ENCODE data around the gene GPR25.

Gene GPR25

GRCh38 chr1:200919386-200919785 lies 46.6 kb downstream of the GPR25 start:
- no peak for TF ChIP-seq ZFP3 (CRISPR knock-in tag; IDR thresholded peaks at IDR 0.05)
- TF ChIP-seq CSDC2 (CRISPR knock-in tag; IDR thresholded peaks at IDR 0.05), result no peak
- no peak for TF ChIP-seq ZNF8 (CRISPR knock-in tag; IDR thresholded peaks at IDR 0.05)
- TF ChIP-seq, protein P1, sequence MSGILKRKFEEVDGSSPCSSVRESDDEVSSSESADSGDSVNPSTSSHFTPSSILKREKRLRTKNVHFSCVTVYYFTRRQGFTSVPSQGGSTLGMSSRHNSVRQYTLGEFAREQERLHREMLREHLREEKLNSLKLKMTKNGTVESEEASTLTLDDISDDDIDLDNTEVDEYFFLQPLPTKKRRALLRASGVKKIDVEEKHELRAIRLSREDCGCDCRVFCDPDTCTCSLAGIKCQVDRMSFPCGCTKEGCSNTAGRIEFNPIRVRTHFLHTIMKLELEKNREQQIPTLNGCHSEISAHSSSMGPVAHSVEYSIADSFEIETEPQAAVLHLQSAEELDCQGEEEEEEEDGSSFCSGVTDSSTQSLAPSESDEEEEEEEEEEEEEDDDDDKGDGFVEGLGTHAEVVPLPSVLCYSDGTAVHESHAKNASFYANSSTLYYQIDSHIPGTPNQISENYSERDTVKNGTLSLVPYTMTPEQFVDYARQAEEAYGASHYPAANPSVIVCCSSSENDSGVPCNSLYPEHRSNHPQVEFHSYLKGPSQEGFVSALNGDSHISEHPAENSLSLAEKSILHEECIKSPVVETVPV (CRISPR knock-in tag; IDR thresholded peaks at IDR 0.05), result no peak
- TF ChIP-seq SNAI2 (CRISPR knock-in tag; IDR thresholded peaks at IDR 0.05), result no peak
- no peak for TF ChIP-seq OSR1 (CRISPR knock-in tag; IDR thresholded peaks at IDR 0.05)
- no peak for TF ChIP-seq ARNTL (CRISPR knock-in tag; IDR thresholded peaks at IDR 0.05; ENCODE audit: borderline replicate concordance, low read depth)
- no peak for TF ChIP-seq ESRRG (CRISPR knock-in tag; IDR thresholded peaks at IDR 0.05)
- TF ChIP-seq, protein P2, sequence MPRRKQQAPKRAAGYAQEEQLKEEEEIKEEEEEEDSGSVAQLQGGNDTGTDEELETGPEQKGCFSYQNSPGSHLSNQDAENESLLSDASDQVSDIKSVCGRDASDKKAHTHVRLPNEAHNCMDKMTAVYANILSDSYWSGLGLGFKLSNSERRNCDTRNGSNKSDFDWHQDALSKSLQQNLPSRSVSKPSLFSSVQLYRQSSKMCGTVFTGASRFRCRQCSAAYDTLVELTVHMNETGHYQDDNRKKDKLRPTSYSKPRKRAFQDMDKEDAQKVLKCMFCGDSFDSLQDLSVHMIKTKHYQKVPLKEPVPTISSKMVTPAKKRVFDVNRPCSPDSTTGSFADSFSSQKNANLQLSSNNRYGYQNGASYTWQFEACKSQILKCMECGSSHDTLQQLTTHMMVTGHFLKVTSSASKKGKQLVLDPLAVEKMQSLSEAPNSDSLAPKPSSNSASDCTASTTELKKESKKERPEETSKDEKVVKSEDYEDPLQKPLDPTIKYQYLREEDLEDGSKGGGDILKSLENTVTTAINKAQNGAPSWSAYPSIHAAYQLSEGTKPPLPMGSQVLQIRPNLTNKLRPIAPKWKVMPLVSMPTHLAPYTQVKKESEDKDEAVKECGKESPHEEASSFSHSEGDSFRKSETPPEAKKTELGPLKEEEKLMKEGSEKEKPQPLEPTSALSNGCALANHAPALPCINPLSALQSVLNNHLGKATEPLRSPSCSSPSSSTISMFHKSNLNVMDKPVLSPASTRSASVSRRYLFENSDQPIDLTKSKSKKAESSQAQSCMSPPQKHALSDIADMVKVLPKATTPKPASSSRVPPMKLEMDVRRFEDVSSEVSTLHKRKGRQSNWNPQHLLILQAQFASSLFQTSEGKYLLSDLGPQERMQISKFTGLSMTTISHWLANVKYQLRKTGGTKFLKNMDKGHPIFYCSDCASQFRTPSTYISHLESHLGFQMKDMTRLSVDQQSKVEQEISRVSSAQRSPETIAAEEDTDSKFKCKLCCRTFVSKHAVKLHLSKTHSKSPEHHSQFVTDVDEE (CRISPR knock-in tag; IDR thresholded peaks at IDR 0.05), result no peak
- no peak for TF ChIP-seq TCF4 (CRISPR knock-in tag; IDR thresholded peaks at IDR 0.05; ENCODE audit: borderline replicate concordance)
- no peak for TF ChIP-seq ZNF70 (CRISPR knock-in tag; IDR thresholded peaks at IDR 0.05)
- no peak for TF ChIP-seq BACH2 (CRISPR knock-in tag; IDR thresholded peaks at IDR 0.05; ENCODE audit: borderline replicate concordance)
- no peak for TF ChIP-seq ZNF565 (CRISPR knock-in tag; conservative IDR thresholded peaks at IDR 0.05; ENCODE audit: low read depth)
- no peak for TF ChIP-seq ZC3H10 (CRISPR knock-in tag; IDR thresholded peaks at IDR 0.05)
- no peak for TF ChIP-seq PATZ1 (CRISPR knock-in tag; IDR thresholded peaks at IDR 0.05; ENCODE audit: borderline replicate concordance)
- no peak for TF ChIP-seq ZFP30 (CRISPR knock-in tag; IDR thresholded peaks at IDR 0.05)
- TF ChIP-seq CREB5 (CRISPR knock-in tag; IDR thresholded peaks at IDR 0.05; ENCODE audit: low read depth), result no peak
- ATAC-seq, result no peak

DNA sequence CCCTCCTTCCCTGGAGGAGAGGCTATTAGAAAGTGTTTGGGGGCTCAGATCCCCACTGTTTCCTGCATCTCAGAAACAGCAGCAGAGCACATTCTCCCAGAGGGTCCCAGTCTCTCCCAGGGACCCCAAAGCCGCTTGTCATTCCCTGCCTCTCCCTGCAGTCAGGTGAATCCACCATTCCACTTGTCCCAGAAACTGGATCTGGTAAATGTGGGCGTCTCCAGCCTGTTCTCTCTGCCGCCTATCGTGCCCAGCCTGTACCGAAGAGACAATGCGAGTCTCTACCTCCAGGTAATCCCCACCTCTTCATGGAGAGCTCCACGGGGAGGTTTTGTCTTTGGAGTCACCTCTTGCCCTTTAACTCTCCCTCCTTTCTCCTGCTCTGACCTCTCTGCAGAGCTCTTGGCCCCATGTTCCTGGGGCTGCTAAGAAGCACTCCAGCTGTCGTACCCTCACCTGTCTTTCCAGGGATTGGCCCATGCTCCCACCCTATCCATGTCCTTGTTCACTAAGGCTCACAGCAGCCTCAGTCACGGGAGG lies 48.9 kb downstream of the GPR25 start:
- TF ChIP-seq ZNF8 (CRISPR knock-in tag; IDR thresholded peaks at IDR 0.05) (no peak), PATZ1 (CRISPR knock-in tag; IDR thresholded peaks at IDR 0.05; ENCODE audit: borderline replicate concordance) (no peak)
- ATAC-seq, result no peak

GRCh38 chr1:200922406-200922805 lies 49.6 kb downstream of the GPR25 start:
- TF ChIP-seq TOX (CRISPR knock-in tag; IDR thresholded peaks at IDR 0.05; ENCODE audit: borderline replicate concordance), result no peak
- no peak for TF ChIP-seq CSDC2 (CRISPR knock-in tag; IDR thresholded peaks at IDR 0.05)
- TF ChIP-seq ISL1 (CRISPR knock-in tag; IDR thresholded peaks at IDR 0.05), result no peak
- no peak for TF ChIP-seq CREB5 (CRISPR knock-in tag; IDR thresholded peaks at IDR 0.05; ENCODE audit: low read depth)
- no peak for TF ChIP-seq ZC3H10 (CRISPR knock-in tag; IDR thresholded peaks at IDR 0.05)
- no peak for TF ChIP-seq ZNF70 (CRISPR knock-in tag; IDR thresholded peaks at IDR 0.05)
- no peak for TF ChIP-seq ARNTL (CRISPR knock-in tag; IDR thresholded peaks at IDR 0.05; ENCODE audit: borderline replicate concordance, low read depth)
- no peak for TF ChIP-seq ESRRG (CRISPR knock-in tag; IDR thresholded peaks at IDR 0.05)
- no peak for TF ChIP-seq ZFP30 (CRISPR knock-in tag; IDR thresholded peaks at IDR 0.05)
- no peak for TF ChIP-seq OSR1 (CRISPR knock-in tag; IDR thresholded peaks at IDR 0.05)
- no peak for ATAC-seq
